Colonic mucosa (tissue), 4 donors: ENCODE data around the gene MAMLD1. TPM values are rescaled to one million over a fixed set of nuclear protein-coding genes. Genes with fewer than 3 reads are reported as not detected.
"Not testable (repeated sequence)": the region's sequence is repeated elsewhere in the genome, so short reads cannot be mapped to it uniquely, and the experiment has no call there.

Experiments used
- DNase-seq: peaks from one replicate; pipeline ENCODE4 v3.0.0-alpha.2; 2020
- H3K27ac ChIP-seq: fragments of 200-600 bp; one replicate; pipeline ENCODE4 v1.8.0; 2021
- H3K27me3 ChIP-seq: fragments of 200-600 bp; one replicate; pipeline ENCODE4 v1.8.0; 2021
- H3K36me3 ChIP-seq: fragments of 200-600 bp; one replicate; pipeline ENCODE4 v1.8.0; 2021
- H3K4me1 ChIP-seq: fragments of 200-600 bp; one replicate; pipeline ENCODE4 v1.8.0; 2021; ENCODE audit warnings: mild to moderate bottlenecking
- H3K4me3 ChIP-seq: fragments of 200-600 bp; one replicate; pipeline ENCODE4 v1.8.0; 2021
- H3K9ac ChIP-seq, 2 donors: one replicate each; pipeline ENCODE4 v1.7.0; 2013; ENCODE audit warnings: control low read depth in 2 of 2, low read depth in 2 of 2, low read length in 2 of 2
- H3K9me3 ChIP-seq: fragments of 200-600 bp; one replicate; pipeline ENCODE4 v1.8.0; 2021
- CTCF ChIP-seq: fragments of 200-600 bp; IDR thresholded peaks from one replicate; pipeline ENCODE4 v1.8.0; 2022; ENCODE audit warnings: antibody characterized with exemption, mild to moderate bottlenecking
- intact Hi-C: fragments of 100-400 bp; cut with DNase I; formaldehyde crosslinking; loops from one replicate; pipeline ENCODE4 v1.14.1; 2022
- total RNA-seq, 2 donors: library from RNA; stranded (reverse); fragmentation: NEBNext Ultra II Directional in 1 of 2; extraction: Animal tissue kit (Norgen Biotek cat#: 25700) in 1 of 2; gene quantifications; one replicate each; pipeline ENCODE4 v1.2.1, GENCODE V29; 2021
- donor health status: healthy.
- donor health status: DM: no; HTN: no; CAD: no.
- donor health status: DM: no; HTN: no; CAD: no.

Gene MAMLD1
- total RNA-seq, 2 donors from 2014 or later, result 0.49 to 0.93 TPM

DNA sequence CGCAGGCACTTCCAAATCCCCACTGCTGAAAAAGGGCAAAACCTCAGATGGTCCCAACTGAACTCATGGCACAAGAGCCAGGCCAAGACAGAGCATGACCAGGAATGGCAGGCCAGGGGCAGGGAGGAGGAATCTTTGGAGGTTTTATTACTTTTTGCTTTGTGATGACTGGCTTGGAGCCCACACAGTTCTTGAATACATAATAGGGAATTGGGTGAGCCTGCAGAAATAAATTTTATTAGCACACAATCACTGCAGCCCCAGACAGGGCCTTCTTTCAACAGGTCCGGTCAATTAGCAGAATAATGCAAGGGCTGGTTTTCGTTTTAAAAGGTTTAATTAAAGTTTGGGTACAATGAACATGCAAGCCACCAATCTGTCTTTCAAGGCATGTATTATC, 23.4 kb upstream of the MAMLD1 start:
- DNase-seq, result no peak
- H3K27ac ChIP-seq, result no peak overlapping the region
- H3K4me3 ChIP-seq, result no peak overlapping the region
- no peak overlapping the region for H3K9ac ChIP-seq
- TF ChIP-seq CTCF, result no peak
- H3K27me3 ChIP-seq, result no peaks in the 10 kb centered on the region
- intact Hi-C loops, result no loop called here
- no peaks in the 10 kb centered on the region for H3K4me1 ChIP-seq
- H3K9me3 ChIP-seq, result no peaks in the 10 kb centered on the region
- no peaks in the 10 kb centered on the region for H3K36me3 ChIP-seq

DNA sequence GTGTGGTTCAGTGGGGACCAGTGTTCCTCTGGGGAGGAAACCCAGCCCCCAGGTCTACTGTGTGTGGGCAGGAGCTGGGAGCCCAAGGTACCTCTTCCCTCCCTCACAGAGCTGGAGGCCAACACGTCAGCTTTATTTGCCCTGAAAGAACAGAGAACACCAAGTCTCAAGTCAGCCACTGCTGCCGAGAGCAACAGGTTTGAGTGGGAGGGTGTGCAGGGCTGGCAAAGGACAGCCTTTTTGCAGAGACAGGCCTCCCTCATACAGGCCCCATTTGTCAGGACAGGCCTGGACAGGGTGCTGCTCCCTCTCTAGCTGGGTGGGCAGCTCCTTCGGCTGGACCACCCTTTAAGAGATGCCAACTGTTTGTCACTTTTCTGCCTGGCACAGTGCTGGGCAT, 22.8 kb upstream of the MAMLD1 start:
- H3K27ac ChIP-seq, H3K27me3 ChIP-seq, H3K36me3 ChIP-seq, H3K9ac ChIP-seq, intact Hi-C loops, DNase-seq, H3K9me3 ChIP-seq, H3K4me3 ChIP-seq, H3K4me1 ChIP-seq: not testable (repeated sequence)

- Histone ChIP-seq H3K27me3 (no peaks in the 10 kb centered on the region), H3K9me3 (no peaks in the 10 kb centered on the region), H3K36me3 (no peaks in the 10 kb centered on the region), H3K4me3 (no peak overlapping the region), H3K9ac (no peak overlapping the region), H3K27ac (no peak overlapping the region), H3K4me1 (no peaks in the 10 kb centered on the region)
- DNase-seq, result no peak
- intact Hi-C loops, result no loop called here
- no peak for TF ChIP-seq CTCF
Observed at GRCh38 chrX:150347471-150347870, 15.6 kb upstream of the MAMLD1 start.

DNA sequence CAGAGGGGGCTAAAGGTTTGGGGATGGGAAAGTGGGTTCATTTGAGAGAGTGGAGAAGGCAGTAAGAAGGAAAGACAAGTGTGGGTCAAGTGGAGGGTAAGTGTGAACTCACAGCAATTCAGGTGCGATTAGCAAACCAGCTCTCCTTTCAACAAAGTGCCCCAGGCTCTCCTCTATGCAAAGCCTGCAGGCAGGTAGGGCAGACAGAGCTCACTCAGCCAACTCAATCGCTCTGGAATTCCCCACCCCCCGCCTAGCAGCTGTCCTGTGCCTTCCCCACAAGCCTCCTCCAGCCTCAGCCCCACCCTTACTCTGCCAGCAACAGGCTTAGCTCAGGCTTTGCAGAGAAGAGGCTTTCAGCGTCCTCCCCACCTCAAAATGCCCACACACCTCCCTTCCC, 14.8 kb upstream of the MAMLD1 start:
- H3K9ac ChIP-seq, result no peak overlapping the region
- H3K4me1 ChIP-seq, result no peaks in the 10 kb centered on the region
- TF ChIP-seq CTCF, result no peak
- no peaks in the 10 kb centered on the region for H3K36me3 ChIP-seq
- no peak overlapping the region for H3K27ac ChIP-seq
- no peaks in the 10 kb centered on the region for H3K27me3 ChIP-seq
- DNase-seq, result no peak
- intact Hi-C loops, result no loop called here
- H3K9me3 ChIP-seq, result no peaks in the 10 kb centered on the region
- H3K4me3 ChIP-seq, result no peak overlapping the region

- DNase-seq, result no peak
- no peak overlapping the region for H3K27ac ChIP-seq
Observed at GRCh38 chrX:150352114-150352513, 11.0 kb upstream of the MAMLD1 start.

GRCh38 chrX:150352581-150352980, 10.5 kb upstream of the MAMLD1 start:
- Histone ChIP-seq H3K36me3 (no peaks in the 10 kb centered on the region), H3K4me3 (no peak overlapping the region), H3K27ac (no peak overlapping the region), H3K4me1 (no peaks in the 10 kb centered on the region), H3K27me3 (no peaks in the 10 kb centered on the region), H3K9me3 (no peaks in the 10 kb centered on the region), H3K9ac (no peak overlapping the region)
- no peak for TF ChIP-seq CTCF
- DNase-seq, result peak; percentile 39
- intact Hi-C loops, result no loop called here

More at GRCh38 chrX:150352114-150352513, 11.0 kb upstream of the MAMLD1 start:
- H3K4me1 ChIP-seq, result no peaks in the 10 kb centered on the region
- intact Hi-C loops, result no loop called here
- no peak overlapping the region for H3K9ac ChIP-seq
- H3K27me3 ChIP-seq, result no peaks in the 10 kb centered on the region
- no peak for TF ChIP-seq CTCF
- H3K9me3 ChIP-seq, result no peaks in the 10 kb centered on the region
- H3K36me3 ChIP-seq, result no peaks in the 10 kb centered on the region
- no peak overlapping the region for H3K4me3 ChIP-seq
